Natural killer cell (primary cell): Measurements from ENCODE around the gene MAN2A1. TPM values are rescaled to one million over a fixed set of nuclear protein-coding genes. Genes with fewer than 3 reads are reported as not detected.

Experiments used
- ATAC-seq, 3 donors: fragments of 150-1000 bp in 2 of 3; fragments of 200-7000 bp in 1 of 3; cut with Tn5 transposase; 1 replicate in 1 of 3; 2 replicates in 2 of 3; pipeline ENCODE4 v1.10.0; 2021; ENCODE audit warnings: mild to moderate bottlenecking in 2 of 3, moderate library complexity in 2 of 3
- DNase-seq, 2 donors: peaks; one replicate each; pipeline versions ENCODE4 v3.0.0 to v3.0.0-alpha.2; 2013 to 2021; ENCODE audit warnings: mixed read lengths in 1 of 2
- H3K27ac ChIP-seq: one replicate; pipeline ENCODE4 v1.5.1; 2013; ENCODE audit warnings: mild to moderate bottlenecking, low read length
- H3K27me3 ChIP-seq: one replicate; pipeline ENCODE4 v1.6.1; 2013; ENCODE audit warnings: low read length; ENCODE audit not compliant: control insufficient read depth, insufficient read depth
- H3K36me3 ChIP-seq: one replicate; pipeline ENCODE4 v1.6.1; 2013; ENCODE audit warnings: low read length; ENCODE audit not compliant: control insufficient read depth, insufficient read depth
- H3K4me1 ChIP-seq: one replicate; pipeline ENCODE4 v1.6.1; 2013; ENCODE audit warnings: low read length; ENCODE audit not compliant: control insufficient read depth, insufficient read depth
- H3K4me3 ChIP-seq: one replicate; pipeline ENCODE4 v1.5.1; 2013; ENCODE audit warnings: low read length
- H3K9me3 ChIP-seq: one replicate; pipeline ENCODE4 v1.6.1; 2013; ENCODE audit warnings: low read length; ENCODE audit not compliant: control insufficient read depth, insufficient read depth
- H3K27ac Mint-ChIP-seq, 2 donors: one replicate each; pipeline ENCODE4 v1.8.0; 2022; ENCODE audit warnings: mild to moderate bottlenecking in 2 of 2, mixed read lengths in 2 of 2, moderate library complexity in 1 of 2
- H3K27me3 Mint-ChIP-seq, 2 donors: one replicate each; pipeline ENCODE4 v1.8.0; 2022; ENCODE audit warnings: low read depth in 2 of 2, mixed read lengths in 2 of 2
- H3K36me3 Mint-ChIP-seq: one replicate; pipeline ENCODE4 v1.8.0; 2022; ENCODE audit warnings: mixed read lengths
- H3K4me1 Mint-ChIP-seq, 2 donors: one replicate each; pipeline ENCODE4 v1.8.0; 2022; ENCODE audit warnings: mixed read lengths in 2 of 2
- H3K4me3 Mint-ChIP-seq: one replicate; pipeline ENCODE4 v1.8.0; 2022; ENCODE audit warnings: mild to moderate bottlenecking, moderate library complexity, mixed read lengths
- H3K9me3 Mint-ChIP-seq, 2 donors: one replicate each; pipeline ENCODE4 v1.8.0; 2022; ENCODE audit warnings: mixed read lengths in 2 of 2
- CTCF ChIP-seq: fragments of 200-600 bp; IDR thresholded peaks from one replicate; pipeline ENCODE4 v1.8.0; 2022; ENCODE audit warnings: antibody characterized with exemption
- WGBS: methylation state at CpG from one replicate; pipeline ENCODE4 v1.1.7; 2013; ENCODE audit warnings: missing lambda C conversion rate; ENCODE audit not compliant: insufficient coverage; 5-methylcytosine and 5-hydroxymethylcytosine counted together
- intact Hi-C: fragments of 100-400 bp; cut with micrococcal nuclease; formaldehyde crosslinking; loops from one replicate; pipeline ENCODE4 v1.14.2; 2022
- total RNA-seq, 4 donors: library from RNA; stranded (reverse); fragments of 120-200 nt in 1 of 4; gene quantifications; one replicate each; pipeline versions ENCODE4 v1.2.3 to v1.2.4, GENCODE V29; 2013 to 2022

The MAN2A1 gene
- total RNA-seq, 3 donors from 2014 or later (not counting 1 experiment from before 2014, with no cell fraction given): 44.9 to 54.2 (median 50.7) TPM

DNA sequence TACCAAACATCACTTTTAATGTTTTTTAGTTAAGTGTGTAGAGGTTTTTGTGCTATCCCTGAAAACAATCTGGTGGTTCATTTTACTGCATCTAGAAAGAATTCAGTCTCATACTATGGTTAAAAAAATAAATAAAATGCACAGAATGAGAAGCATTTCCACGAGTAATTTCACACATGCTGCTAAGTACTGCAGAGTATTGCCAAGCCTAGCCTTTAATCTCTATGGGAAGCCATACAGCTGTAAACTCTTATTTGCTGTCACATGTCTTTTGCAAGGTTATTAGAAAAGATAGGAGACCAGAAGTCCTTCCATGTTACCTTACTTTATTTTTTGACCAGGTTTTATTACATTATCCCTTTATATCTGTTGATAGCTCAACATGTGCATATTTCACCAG is 37.6 kb upstream of the MAN2A1 start:
- H3K9me3 Mint-ChIP-seq: no peaks in the 10 kb centered on the region
- no peaks in the 10 kb centered on the region for H3K36me3 ChIP-seq
- intact Hi-C loops: no loop called here
- no peak for ATAC-seq
- H3K4me1 ChIP-seq: peaks cover 4% of the 10 kb centered on the region
- H3K9me3 ChIP-seq: no peaks in the 10 kb centered on the region
- no peaks in the 10 kb centered on the region for H3K27me3 ChIP-seq
- H3K27ac ChIP-seq: no peak overlapping the region
- no peaks in the 10 kb centered on the region for H3K36me3 Mint-ChIP-seq
- H3K4me1 Mint-ChIP-seq: peaks cover 8 to 11% of the 10 kb centered on the region in 2 donors
- WGBS: 77% methylated on average over 1 of the region's 1 CpG
- no peak for DNase-seq
- no peak overlapping the region for H3K27ac Mint-ChIP-seq
- no peak overlapping the region for H3K4me3 Mint-ChIP-seq
- peaks cover 0 to 2% of the 10 kb centered on the region in 2 donors for H3K27me3 Mint-ChIP-seq
- H3K4me3 ChIP-seq: no peak overlapping the region
- TF ChIP-seq CTCF: no peak

DNA sequence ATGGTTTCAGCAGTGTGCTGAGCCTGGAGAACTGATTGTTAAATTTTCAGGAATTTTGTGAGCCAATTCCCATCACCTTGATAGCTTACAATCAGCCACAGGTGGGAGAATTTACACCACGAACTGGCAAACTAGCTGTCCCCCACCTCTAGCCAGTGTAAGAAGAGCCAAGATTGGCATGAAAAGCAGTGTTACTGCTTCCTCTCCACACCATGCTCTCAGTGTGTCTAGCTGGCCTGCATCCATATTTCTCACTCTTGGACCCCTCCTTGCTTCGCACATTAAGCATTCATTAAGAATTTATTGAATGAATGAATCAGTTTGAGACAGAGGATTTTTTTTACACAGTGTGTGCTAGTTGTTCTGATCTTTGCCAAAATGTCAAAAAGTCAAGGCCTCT is 36.7 kb upstream of the MAN2A1 start:
- peaks cover 8% of the 10 kb centered on the region for H3K4me1 ChIP-seq
- no peak overlapping the region for H3K27ac ChIP-seq
- no peaks in the 10 kb centered on the region for H3K9me3 ChIP-seq
- ATAC-seq (no peak), DNase-seq (no peak)
- Mint-ChIP-seq H3K4me3 (no peak overlapping the region), H3K36me3 (no peaks in the 10 kb centered on the region), H3K9me3 (no peaks in the 10 kb centered on the region), H3K4me1 (peaks cover 12 to 15% of the 10 kb centered on the region in 2 donors), H3K27me3 (peaks cover 2 to 7% of the 10 kb centered on the region in 2 donors), H3K27ac (no peak overlapping the region)
- no peak overlapping the region for H3K4me3 ChIP-seq
- no peaks in the 10 kb centered on the region for H3K36me3 ChIP-seq
- intact Hi-C loops: no loop called here
- no peak for TF ChIP-seq CTCF
- WGBS: 66% methylated on average over 2 of the region's 2 CpGs
- no peaks in the 10 kb centered on the region for H3K27me3 ChIP-seq

GRCh38 chr5:109653561-109654239 is 36.0 kb upstream of the MAN2A1 start:
- no peaks in the 10 kb centered on the region for H3K27me3 ChIP-seq
- H3K4me1 ChIP-seq: peaks cover 8% of the 10 kb centered on the region
- no peaks in the 10 kb centered on the region for H3K36me3 ChIP-seq
- DNase-seq (no peak), ATAC-seq (no peak)
- H3K4me3 ChIP-seq: no peak overlapping the region
- H3K36me3 Mint-ChIP-seq: no peaks in the 10 kb centered on the region
- no peak overlapping the region for H3K4me3 Mint-ChIP-seq
- 75% methylated on average over 3 of the region's 3 CpGs for WGBS
- TF ChIP-seq CTCF: no peak
- peaks cover 12 to 15% of the 10 kb centered on the region in 2 donors for H3K4me1 Mint-ChIP-seq
- no peaks in the 10 kb centered on the region for H3K9me3 ChIP-seq
- no peaks in the 10 kb centered on the region for H3K9me3 Mint-ChIP-seq
- no peak overlapping the region for H3K27ac ChIP-seq
- no peak overlapping the region for H3K27ac Mint-ChIP-seq
- peaks cover 2 to 13% of the 10 kb centered on the region in 2 donors for H3K27me3 Mint-ChIP-seq
- intact Hi-C loops: no loop called here

DNA sequence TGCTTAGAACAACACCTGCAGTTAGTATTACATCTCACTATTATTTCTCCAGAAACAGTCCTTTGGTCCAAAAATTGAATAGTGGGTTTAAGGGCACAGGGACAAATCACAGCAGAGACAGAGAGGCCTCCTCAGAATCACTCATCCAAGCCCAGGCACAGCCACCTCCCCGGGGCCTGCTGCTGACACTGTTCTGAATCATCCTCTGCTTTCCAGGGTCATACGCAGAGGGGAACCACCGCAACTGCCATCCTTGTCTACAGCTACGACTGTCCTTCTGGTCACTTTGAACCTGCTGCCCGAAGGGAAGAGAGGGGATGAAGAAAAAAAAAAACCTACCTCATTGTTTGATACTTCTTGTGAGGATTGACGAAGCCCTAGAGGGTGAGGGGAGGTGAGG is 35.3 kb upstream of the MAN2A1 start:
- intact Hi-C loops: no loop called here
- no peaks in the 10 kb centered on the region for H3K9me3 ChIP-seq
- peaks cover 8% of the 10 kb centered on the region for H3K4me1 ChIP-seq
- H3K36me3 ChIP-seq: no peaks in the 10 kb centered on the region
- peaks cover 2 to 16% of the 10 kb centered on the region in 2 donors for H3K27me3 Mint-ChIP-seq
- no peak for TF ChIP-seq CTCF
- H3K27me3 ChIP-seq: no peaks in the 10 kb centered on the region
- no peak overlapping the region for H3K27ac ChIP-seq
- H3K36me3 Mint-ChIP-seq: no peaks in the 10 kb centered on the region
- H3K4me3 ChIP-seq: no peak overlapping the region
- DNase-seq (no peak), ATAC-seq (no peak)
- 97% methylated on average over 4 of the region's 6 CpGs for WGBS
- H3K4me3 Mint-ChIP-seq: no peak overlapping the region
- H3K9me3 Mint-ChIP-seq: no peaks in the 10 kb centered on the region
- peaks cover 12 to 15% of the 10 kb centered on the region in 2 donors for H3K4me1 Mint-ChIP-seq
- H3K27ac Mint-ChIP-seq: no peak overlapping the region
